HG02970 (cell line): Measurements from ENCODE around the gene VSTM2B.

ENCODE experiments used
- ATAC-seq: cut with Tn5 transposase; IDR thresholded peaks from one replicate; pipeline ENCODE4 v1.9.1; 2021; ENCODE audit warnings: mild to moderate bottlenecking, moderate library complexity, moderate number of reproducible peaks; ENCODE audit not compliant: unreplicated experiment, low FRiP score

VSTM2B gene

DNA sequence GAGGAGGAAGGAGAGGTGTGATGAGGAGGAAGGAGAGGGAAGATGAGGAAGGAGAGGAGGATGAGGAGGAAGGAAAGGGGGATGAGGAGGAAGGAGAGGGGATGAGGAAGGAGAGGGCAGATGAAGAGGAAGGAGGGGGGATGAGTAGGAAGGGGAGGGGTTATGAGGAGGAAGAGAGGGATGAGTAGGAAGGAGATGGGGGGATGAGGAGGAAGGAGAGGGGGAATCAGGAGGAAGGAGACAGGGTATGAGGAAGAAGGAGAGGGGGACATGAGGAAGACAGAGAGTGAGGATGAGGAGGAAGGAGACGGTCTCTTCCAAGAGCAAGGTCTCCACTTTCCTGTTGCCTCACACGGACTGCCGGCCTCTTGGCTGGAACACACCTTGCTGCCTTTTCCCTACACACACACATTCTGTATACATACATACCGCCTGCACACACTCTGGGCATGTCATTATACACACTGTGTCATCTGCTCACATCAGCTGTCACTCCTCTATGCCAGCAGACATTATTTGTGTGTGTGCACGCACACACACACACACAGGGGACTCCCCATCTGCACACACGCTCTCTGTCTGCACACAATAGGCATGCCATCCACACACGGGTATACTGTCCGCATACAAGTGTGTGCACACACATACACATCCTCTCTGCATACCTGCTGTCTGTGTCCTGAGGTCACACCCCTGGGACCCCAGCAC lies 11.1 kb upstream of the VSTM2B start:
- no peak for ATAC-seq

DNA sequence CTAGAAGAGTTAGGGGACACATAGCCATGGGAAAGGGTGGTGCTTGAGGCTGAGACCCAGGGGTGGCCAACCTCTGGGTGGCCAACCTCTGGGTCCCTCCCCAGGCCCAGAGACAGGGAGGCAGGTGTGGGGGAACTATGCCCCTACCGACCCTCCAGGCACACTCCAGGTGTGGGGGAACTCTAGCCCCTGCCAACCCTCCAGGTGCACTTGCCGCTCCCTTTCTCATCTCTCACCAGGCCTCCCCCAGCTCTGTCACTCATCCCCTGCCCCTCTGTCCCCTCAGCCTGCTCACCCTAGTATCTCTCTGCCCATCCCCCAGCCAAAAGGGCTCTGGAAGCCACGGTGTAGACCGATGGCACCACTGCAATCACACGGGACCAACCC lies 10.6 kb upstream of the VSTM2B start:
- no peak for ATAC-seq

DNA sequence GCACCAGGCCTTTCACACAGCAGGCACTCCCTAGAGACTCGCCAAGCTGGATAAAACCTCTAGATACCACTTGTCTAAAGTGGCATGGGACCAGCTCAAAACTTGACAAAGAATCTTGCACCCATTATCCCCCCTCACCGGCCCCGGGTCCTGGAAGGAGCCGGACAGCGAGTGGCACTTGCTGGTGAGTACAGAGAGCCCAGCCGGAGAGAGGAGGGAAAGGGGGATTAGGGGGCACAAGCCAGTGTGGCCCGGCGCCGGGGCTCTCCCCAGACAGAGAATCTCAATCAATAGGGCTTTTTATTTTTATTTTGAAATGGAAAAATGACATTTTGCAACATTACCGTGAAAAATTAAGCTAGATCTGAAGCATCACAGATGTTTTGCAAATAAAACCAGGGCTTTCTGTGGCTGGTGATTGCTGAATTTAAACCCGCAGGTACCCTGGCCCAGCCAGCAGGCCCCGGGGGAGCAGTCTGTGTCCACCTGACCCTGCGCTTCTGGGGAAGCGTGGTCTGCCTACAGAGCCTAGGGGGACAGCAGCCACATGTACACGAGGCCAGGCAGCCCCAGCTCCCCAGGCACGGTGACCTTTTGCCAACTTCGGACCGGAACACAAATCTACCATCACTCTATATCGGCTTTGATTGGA lies 10.0 kb upstream of the VSTM2B start:
- ATAC-seq, result no peak

DNA sequence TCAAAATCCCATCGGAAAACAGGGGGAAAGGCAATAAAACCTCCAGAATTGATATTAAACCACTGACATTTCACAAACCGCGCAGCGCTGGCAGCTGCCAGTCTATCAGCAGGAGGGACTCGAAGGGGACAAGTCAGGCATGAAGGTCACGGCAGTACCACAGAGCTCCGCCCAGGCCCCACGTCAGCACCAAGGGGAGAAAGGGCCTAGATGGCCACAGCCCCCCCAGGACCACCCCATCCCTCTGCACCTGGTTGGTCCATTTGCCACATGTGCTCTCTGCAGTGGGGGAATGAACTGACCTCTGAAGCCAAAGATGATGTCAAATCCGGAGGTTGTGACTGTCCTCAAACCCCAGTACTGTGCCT lies 9.5 kb upstream of the VSTM2B start:
- ATAC-seq, result no peak

DNA sequence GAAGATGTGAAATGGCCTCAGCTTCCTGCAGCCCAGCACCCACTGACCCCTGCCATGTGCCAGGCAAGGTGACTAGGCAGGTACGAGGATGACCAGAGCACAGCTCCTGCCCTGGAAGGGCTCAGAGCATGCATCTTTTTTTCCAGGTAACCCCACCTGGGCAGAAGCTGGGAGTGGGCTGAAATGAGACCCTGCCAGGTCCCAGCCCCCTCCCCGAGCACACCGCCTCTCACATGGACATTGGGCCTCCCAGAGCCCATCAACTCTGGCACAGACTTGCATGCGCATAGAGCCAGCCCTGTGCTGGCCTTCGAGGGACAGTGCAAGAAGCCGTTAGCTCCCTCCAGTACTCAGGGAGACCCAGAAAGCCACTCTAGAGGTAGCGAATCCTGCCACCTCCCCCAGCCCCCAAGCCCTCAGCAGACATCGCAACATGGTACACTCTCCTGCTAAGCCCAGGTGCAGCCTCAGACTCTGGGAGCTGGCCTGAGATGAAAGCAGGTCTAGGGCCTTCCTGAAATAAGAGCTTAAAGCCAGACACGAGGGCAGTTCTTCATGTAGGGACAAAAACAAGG lies 8.9 kb upstream of the VSTM2B start:
- no peak for ATAC-seq

DNA sequence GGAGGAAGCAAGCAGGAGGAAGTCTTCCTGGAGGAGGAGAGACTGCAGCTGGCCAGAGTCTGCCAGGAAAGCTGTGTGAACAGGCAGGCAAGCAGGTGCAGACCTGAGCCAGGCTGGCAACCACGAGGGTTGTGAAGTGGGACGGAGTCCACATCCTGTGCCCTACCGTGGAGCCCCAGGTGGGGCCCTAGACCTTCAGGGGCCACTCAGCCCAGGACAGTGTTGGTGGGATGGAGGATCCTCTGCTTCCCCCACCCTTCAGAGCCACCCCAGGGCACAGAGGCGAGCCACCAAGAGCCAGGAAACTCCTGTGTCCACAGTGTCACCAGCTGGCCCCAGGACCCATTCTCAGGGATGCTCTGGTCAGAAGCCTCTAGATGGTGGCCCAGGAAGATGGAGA lies 8.4 kb upstream of the VSTM2B start:
- no peak for ATAC-seq

DNA sequence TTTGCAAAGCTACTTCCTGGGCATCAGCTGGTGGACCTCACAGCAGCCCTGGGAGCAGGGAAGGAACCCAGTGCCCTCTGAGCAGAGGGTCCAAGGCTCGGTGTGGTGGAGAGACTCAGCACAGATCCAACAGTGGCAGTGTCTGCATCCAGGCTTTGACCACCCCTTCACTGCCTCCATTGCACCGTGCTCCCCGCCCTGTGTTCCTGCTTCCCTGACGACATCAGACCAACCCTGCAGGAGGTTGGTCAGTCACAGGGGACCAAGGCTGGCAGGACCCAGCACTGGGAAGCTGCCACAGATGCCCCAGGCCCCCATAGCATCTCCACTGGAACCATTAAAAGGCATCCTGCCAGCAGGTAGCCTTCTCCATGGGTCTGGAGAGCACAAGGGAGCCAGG lies 7.8 kb upstream of the VSTM2B start:
- no peak for ATAC-seq

DNA sequence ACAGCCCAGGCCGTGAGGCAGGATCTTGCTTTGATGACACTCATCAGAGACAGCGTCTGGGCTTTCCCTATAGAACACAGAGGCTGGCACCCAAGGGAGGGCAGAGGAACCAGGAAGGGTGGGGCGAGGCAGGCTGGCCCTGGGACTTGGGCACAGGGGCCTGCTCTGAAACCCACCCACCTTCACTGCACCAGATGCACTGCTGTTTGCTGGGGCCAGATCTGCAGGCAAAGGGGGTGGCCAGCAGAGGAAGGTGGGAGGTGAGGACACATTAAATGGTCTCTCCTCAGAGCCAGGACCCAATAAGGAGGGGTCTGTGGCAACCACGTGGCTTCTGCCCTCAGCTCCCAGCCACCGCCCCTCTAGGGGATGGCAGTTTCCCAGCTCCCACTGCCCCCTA lies 6.6 kb upstream of the VSTM2B start:
- no peak for ATAC-seq

DNA sequence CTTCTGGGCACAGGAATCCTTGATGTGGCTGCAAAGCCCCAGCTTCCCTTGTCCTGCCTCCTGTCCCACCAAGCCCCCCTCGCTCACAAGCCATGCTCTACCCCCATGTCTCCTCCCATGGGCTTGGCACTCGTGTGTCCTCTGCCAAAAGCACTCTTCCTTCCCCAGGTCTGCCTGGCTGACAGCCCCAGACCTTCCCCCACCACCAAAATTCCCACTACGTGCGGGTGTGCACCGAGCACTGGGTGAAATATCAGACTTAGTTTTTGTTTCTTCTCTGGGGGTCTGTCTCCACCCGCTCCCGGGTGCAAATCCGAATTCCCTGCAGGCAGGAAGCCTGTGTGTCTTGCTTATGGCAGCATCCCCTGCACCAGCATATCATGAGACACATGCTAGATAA lies 5.9 kb upstream of the VSTM2B start:
- no peak for ATAC-seq

DNA sequence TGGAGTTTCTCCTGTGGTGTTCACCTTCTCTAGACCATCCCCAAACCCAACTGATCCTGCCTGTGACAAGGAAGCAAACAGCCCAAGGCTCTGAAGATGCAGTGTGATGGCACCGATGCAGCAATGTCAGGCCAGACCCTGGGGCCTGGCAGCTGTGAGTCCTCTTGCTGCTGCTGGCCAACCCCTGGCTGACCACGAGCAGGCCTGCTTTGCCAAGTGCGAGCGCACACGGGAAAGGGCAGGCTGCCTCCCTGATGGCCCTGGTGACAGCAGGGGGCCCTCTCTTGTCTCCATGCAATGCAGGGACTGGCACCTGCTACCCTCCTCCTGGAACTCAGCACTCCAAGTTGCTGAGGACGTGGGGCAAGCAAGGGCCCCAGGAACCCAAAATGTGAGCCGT lies 5.4 kb upstream of the VSTM2B start:
- no peak for ATAC-seq

DNA sequence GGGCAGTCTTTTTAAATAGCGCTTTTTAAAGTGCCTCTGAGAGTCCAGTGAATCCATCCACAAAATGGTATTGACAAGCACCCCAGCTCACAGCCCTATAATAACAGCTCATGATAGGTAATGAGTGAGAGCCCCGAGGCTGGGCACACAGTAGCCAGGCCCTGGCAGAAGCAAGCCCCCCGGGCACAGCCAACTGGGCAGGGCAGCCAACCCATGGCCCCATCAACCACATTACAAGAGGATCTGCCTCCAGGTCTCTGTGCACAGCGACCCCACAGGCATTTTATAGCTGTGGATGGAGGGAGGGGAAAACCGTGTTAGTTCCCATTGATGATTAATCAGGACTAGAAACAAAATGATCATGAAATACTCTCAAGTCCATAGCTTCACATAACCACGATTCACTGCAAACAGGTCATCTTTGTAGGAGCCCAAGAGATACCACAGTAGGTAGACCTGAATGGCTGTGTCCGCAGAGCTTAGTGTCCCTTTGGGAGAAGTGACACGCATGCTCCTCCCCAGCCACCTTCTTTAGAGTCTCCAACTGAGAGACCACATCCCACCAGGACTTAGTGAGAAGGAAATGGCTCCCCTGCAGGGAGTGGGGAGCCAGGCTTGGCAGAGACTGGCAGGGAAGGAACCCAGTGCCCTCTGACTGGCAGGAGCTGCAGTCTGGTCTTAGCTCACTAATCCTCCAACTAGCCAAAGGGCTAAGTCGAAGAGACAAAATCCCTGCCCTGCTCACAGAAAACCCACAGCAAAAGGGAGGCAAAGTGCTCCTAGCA lies 4.3 kb upstream of the VSTM2B start:
- ATAC-seq, result no peak

DNA sequence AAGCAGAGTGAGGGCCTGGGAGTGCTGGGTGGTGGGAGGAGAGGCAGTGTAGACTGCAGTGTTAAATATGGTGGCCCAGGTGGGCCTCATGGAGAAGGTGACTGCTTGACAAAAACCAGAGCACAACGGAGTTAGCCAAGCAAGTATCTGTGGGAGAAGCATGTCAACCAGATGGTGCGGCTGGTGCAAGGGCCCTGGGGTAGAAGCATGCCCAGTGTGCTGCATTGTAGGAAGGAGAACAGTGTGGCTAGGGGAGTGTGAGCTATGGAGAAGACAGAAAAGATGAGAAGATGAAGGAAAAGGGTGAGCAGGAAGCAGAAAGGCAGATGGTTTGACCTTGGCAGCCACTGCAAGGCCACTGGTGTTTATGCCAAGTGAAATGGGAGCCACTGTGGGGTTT lies 2.2 kb upstream of the VSTM2B start:
- no peak for ATAC-seq

DNA sequence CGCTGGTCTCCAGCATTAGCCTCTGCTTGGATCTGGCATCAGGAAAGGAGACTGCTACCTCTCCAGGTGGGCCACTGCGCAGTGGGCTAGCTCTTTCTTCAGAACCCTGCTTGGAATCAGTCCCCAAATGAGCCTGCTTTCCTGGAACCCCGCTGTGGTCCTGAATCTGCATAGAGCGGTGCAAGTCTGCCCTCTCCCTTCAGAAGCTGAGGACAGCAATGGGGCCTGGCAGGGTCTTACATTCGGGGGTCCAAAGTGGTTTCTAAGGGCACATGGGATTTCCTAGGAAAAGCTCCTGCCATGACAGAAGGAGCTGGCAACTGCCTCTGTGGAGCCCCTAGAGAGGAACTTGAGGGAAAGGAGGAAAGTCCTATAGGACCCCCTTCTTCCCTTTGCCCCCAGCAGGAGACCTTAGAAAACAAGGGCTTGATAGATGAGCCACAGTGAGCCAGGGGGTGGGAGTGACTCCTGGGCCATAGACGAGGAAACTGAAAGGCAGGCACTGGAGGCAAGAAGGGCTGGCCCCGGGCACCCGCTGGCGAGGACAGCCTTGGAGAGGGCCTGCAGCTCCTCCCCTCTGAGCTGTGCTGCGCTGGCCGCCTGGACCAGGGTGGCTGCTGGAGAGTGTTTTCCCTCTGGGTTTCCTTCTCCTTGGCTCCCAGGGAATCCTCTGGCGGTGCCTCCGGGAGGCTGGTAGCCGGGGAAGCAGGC lies 1.4 kb upstream of the VSTM2B start:
- ATAC-seq, result no peak

DNA sequence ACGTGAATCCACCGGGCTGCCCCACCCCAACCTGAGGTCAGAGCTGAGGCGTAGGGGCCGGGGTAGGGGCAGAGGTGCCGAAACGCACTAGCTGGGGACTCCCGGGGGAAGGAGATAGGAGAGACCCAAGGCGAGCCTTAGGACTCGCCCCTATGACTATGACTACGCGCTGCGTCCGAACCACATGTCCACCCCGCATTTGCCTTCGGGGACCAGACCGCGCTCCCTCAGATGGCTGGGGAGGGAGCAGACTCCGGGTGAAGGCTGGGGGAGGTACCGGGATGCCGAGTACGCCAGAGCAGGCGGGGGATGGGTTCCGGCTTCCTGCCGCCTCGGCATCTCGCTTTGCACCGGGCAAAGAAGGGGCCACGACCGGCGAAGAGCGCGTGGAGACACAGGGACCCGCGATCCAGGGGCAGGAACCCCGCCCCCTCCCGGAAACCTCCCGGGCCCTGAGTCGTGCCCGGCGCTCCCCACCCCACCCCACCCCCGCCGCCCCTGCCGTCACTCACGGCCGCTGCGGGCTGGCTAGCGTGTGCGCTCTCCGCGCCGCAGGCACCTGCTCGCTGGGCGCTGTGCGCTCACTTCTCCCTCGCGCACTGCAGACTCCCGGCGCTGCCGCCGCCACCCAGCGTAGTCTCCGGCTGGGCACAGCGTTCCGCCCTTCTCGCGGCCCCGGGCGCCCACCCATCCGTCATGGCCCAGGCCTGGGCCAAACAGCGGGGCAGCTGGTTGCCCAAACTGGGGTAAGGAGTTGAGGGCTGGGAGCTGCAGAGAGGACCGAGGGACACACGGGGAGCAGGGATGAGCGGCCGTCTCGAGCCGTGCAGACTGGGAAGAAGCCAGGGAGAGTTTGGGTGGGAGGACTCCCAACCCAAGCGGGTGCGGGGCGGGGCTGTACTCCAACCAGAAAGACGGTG lies 622 bp upstream of the VSTM2B start:
- no peak for ATAC-seq

DNA sequence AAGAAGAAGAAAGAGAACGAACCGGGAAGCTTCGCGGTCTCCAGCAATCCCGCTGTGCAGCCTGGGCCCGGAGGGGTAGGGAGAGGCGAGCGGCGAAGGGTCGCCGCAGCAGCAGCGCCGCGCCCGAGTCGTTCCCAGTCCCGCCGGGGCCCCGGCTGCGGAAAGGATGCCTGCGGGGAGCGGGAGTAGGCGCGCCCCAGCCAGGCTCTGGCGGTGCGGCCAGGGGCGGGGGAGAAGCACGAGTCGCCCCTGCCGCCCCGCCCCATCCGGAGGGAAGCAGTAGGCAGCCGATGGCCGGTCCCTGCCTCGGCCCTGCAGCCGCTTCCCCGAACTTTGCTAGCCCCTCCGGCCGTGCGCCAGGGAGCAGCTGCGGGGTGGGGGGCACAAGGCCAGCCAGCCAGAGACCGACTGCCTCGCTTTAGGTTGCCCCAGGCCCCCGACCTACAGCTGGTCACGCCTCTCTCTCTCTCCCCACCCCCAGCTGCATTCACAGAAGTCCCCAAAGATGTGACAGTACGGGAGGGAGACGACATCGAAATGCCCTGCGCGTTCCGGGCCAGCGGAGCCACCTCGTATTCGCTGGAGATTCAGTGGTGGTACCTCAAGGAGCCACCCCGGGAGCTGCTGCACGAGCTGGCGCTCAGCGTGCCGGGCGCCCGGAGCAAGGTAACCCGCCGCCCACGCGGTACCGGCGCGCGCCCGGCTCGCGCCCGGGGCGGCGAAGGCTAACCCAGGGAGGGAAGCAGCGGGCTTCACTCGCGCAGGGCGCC lies 1.1 kb downstream of the VSTM2B start:
- ATAC-seq, result no peak

DNA sequence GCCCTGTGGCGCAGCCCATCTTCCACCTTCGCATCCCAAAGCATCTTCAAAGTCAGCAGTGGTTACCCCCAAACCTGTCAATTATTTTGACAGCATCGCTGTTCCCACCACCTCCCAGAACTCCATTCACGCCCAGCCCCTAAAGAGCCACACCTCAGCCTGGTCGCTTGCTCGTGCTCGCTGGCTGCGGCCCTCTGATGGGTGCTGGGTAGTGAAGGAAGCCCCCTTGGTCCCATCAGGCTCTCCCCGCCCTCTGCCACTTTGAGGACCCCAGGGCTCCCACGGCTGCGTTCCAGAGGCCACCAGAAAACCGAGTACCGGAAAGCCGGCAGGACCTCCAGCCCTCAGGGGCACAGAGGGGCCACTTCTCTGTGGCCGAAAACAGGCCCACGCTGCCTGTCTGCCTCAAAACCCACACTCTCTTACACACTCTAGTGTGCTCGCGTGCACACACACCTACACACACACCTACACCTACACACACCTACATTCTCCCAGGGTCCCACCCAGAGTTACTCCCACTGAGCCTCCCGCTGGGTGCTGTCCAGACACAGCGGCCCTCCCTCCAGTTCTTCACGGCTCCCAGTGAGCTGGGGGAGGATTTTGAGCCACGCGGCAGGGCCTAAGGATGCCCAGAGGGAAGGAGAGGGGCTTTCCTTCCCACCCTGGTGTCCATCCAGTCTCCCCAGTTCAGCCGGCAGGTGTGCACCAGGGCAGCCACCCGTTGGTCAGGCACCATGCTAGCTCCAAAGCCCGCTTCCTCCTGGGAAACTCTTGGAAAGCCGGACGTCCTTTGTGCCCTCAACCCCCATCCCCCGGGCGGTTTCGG lies 1.9 kb downstream of the VSTM2B start:
- no peak for ATAC-seq

DNA sequence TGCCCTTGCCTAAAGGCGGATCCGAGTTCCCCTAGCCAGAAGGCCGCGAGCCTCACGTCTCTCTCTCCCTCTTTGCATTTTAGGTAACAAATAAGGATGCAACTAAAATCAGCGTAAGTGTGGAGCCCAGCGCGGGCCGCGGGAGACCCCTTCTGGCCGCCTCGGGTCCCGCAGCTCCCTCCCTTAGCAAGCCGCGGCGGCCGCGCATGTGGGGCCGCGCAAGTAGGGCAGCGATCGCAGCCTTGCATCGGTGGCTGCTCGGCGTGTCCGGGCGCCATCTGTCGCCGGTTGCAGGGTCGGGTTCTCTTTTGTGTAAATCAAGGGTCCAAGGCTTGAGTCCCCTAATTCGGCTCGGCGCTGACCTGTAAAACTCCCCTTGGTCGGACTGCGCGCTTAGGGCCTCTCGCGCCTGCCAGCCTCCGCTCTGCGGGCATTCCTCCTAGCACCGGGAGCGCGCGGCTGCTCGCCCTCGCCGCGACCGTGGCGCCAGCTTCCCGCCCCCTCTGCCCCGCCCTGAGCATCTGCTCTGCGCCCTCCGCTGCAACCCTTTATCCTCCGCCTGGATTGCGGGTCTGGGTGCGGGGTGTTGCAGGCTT lies 2.7 kb downstream of the VSTM2B start:
- ATAC-seq, result no peak
